HepG2 (cell line): ENCODE results near the gene CNTD1. TPM values are rescaled to one million over a fixed set of nuclear protein-coding genes. Genes with fewer than 3 reads are reported as not detected.

Experiments used
- BCL6 ChIP-seq: IDR thresholded peaks from 2 replicates; pipeline ENCODE4 v1.6.1; 2016; ENCODE audit warnings: missing genetic modification reagents, missing compliant biosample characterization
- BORCS8-MEF2B ChIP-seq: sonication (generic); formaldehyde crosslinking; IDR thresholded peaks from 2 replicates; pipeline ENCODE4 v1.8.0; 2022; ENCODE audit warnings: mild to moderate bottlenecking, missing genetic modification reagents
- CSRNP1 ChIP-seq: sonication (generic); formaldehyde crosslinking; IDR thresholded peaks from 2 replicates; pipeline ENCODE4 v1.8.1; 2023; ENCODE audit warnings: mild to moderate bottlenecking, missing genetic modification reagents
- FOXA1 ChIP-seq, 2 experiments: fragments of 450-650 bp in 1 of 2; sonication (generic) in 1 of 2; formaldehyde crosslinking in 1 of 2; IDR thresholded peaks; 2 replicates each; pipeline versions ENCODE4 v1.4.0 to v1.6.1; 2016 to 2020; ENCODE audit warnings: missing genetic modification reagents in 1 of 2
- FOXA3 ChIP-seq: IDR thresholded peaks from 2 replicates; pipeline ENCODE4 v1.6.1; 2016; ENCODE audit warnings: missing genetic modification reagents, missing compliant biosample characterization
- GATAD1 ChIP-seq: IDR thresholded peaks from 2 replicates; pipeline ENCODE4 v1.6.1; 2016; ENCODE audit warnings: missing genetic modification reagents, missing compliant biosample characterization
- GATAD2A ChIP-seq: IDR thresholded peaks from 2 replicates; pipeline ENCODE4 v1.6.1; 2016
- GTF2F1 ChIP-seq: fragments of 150-350 bp; IDR thresholded peaks from 2 replicates; pipeline ENCODE4 v1.6.1; 2014; ENCODE audit warnings: low read length
- HDAC2 ChIP-seq: sonication (generic); formaldehyde crosslinking; IDR thresholded peaks from 2 replicates; pipeline ENCODE4 v1.4.0; 2020; ENCODE audit warnings: missing genetic modification reagents
- KLF12 ChIP-seq: sonication (generic); formaldehyde crosslinking; IDR thresholded peaks from 2 replicates; pipeline ENCODE4 v1.4.0; 2020; ENCODE audit warnings: missing genetic modification reagents, borderline replicate concordance
- MATR3 ChIP-seq: sonication (generic); formaldehyde crosslinking; IDR thresholded peaks from 2 replicates; pipeline ENCODE4 v1.4.0; 2020; ENCODE audit warnings: missing genetic modification reagents
- MED1 ChIP-seq: sonication (generic); formaldehyde crosslinking; IDR thresholded peaks from 2 replicates; pipeline ENCODE4 v1.4.0; 2020; ENCODE audit warnings: missing genetic modification reagents
- NCOA1 ChIP-seq: sonication (generic); formaldehyde crosslinking; IDR thresholded peaks from 2 replicates; pipeline ENCODE4 v1.9.0; 2021; ENCODE audit warnings: missing genetic modification reagents
- PAXIP1 ChIP-seq: sonication (generic); formaldehyde crosslinking; conservative IDR thresholded peaks from 2 replicates; pipeline ENCODE4 v1.4.0; 2020; ENCODE audit warnings: mild to moderate bottlenecking, missing genetic modification reagents, moderate library complexity
- SALL1 ChIP-seq: sonication (generic); formaldehyde crosslinking; IDR thresholded peaks from 2 replicates; pipeline ENCODE4 v1.8.0; 2022; ENCODE audit warnings: mild to moderate bottlenecking, missing genetic modification reagents
- SOX5 ChIP-seq: IDR thresholded peaks from 2 replicates; pipeline ENCODE4 v1.6.1; 2016; ENCODE audit warnings: borderline replicate concordance
- SP1 ChIP-seq, 2 experiments: fragments of 450-650 bp in 1 of 2; sonication (generic) in 1 of 2; formaldehyde crosslinking in 1 of 2; IDR thresholded peaks; 2 replicates each; pipeline versions ENCODE4 v1.4.0 to v1.6.1; 2016 to 2020; ENCODE audit warnings: missing genetic modification reagents in 1 of 2
- TIGD3 ChIP-seq: sonication (generic); formaldehyde crosslinking; IDR thresholded peaks from 2 replicates; pipeline ENCODE4 v1.5.1; 2020; ENCODE audit warnings: mild to moderate bottlenecking, missing genetic modification reagents, borderline replicate concordance
- ZBTB38 ChIP-seq: sonication (generic); formaldehyde crosslinking; IDR thresholded peaks from 2 replicates; pipeline ENCODE4 v1.5.1; 2020; ENCODE audit warnings: mild to moderate bottlenecking, missing genetic modification reagents
- ZEB1 ChIP-seq: IDR thresholded peaks from 2 replicates; pipeline ENCODE4 v1.6.1; 2012; ENCODE audit warnings: mild to moderate bottlenecking, low read depth, inconsistent platforms; ENCODE audit not compliant: insufficient replicate concordance
- ZGPAT ChIP-seq: IDR thresholded peaks from 2 replicates; pipeline ENCODE4 v1.6.1; 2016; ENCODE audit warnings: mild to moderate bottlenecking
- ZKSCAN8 ChIP-seq: IDR thresholded peaks from 2 replicates; pipeline ENCODE4 v1.6.1; 2016; ENCODE audit warnings: borderline replicate concordance, missing genetic modification reagents, missing compliant biosample characterization
- ZNF644 ChIP-seq: IDR thresholded peaks from 2 replicates; pipeline ENCODE4 v1.6.1; 2016; ENCODE audit warnings: low read depth
- ZNF709 ChIP-seq: sonication (generic); formaldehyde crosslinking; IDR thresholded peaks from 2 replicates; pipeline ENCODE4 v1.5.0; 2020; ENCODE audit warnings: mild to moderate bottlenecking, missing genetic modification reagents
- ZNF720 ChIP-seq: sonication (generic); formaldehyde crosslinking; IDR thresholded peaks from 2 replicates; pipeline ENCODE4 v1.4.0; 2020; ENCODE audit warnings: missing genetic modification reagents
- polyA plus RNA-seq, 8 experiments: library from polyadenylated mRNA; depleted of rRNA in 3 of 8; stranded (reverse) in 7 of 8; unstranded in 1 of 8; fragments of >200 nt; fragmentation: Illumina TruSeq in 4 of 8; extraction: Trizol in 4 of 8; gene quantifications; 2 replicates each; pipeline versions ENCODE4 v1.2.1 to v1.2.3, GENCODE V29; 2011 to 2016; ENCODE audit warnings: low read depth in 4 of 8, missing spikeins in 1 of 8, mixed read lengths in 1 of 8; ENCODE audit not compliant: insufficient read depth in 1 of 8
- total RNA-seq, 5 experiments: library from RNA; depleted of rRNA; stranded (reverse); fragments of >200 nt; fragmentation: Illumina TruSeq; extraction: Trizol; gene quantifications; 2 replicates each; pipeline ENCODE4 v1.2.3, GENCODE V29; 2016; ENCODE audit warnings: low read depth in 1 of 5

CNTD1 gene
- total and polyA plus RNA-seq, 2 of the 13 experiments (the other 11 are each of a cell fraction or from before 2014, with no cell fraction given) = 0.11 to 0.15 TPM

- TF ChIP-seq PAXIP1 (CRISPR knock-in tag) (peak; percentile 90), ZNF709 (CRISPR knock-in tag) (no peak), SALL1 (CRISPR knock-in tag) (peak; percentile 33; the same call in 1 of the 2 replicates), TIGD3 (0 out of 2 replicates have a peak, but pooled peaks have one; percentile 32), GATAD1 (CRISPR knock-in tag) (no peak), FOXA3 (peak; percentile 85), HDAC2 (peak; percentile 33; the same call in 1 of the 2 replicates), KLF12 (no peak), FOXA1 (IDR thresholded peaks at IDR 0.05) (peak; percentile 60; the same call in 1 of the 2 replicates), FOXA1 (CRISPR knock-in tag; IDR thresholded peaks at IDR 0.05) (peak; percentile 65), GTF2F1 (no peak), CSRNP1 (no peak), MATR3 (CRISPR knock-in tag) (no peak), ZEB1 (no peak), SP1 (IDR thresholded peaks at IDR 0.05) (no peak), SP1 (CRISPR knock-in tag; IDR thresholded peaks at IDR 0.05) (no peak), MED1 (CRISPR knock-in tag) (peak; percentile 46; the same call in 1 of the 2 replicates), ZKSCAN8 (no peak), ZGPAT (CRISPR knock-in tag) (0 out of 2 replicates have a peak, but pooled peaks have one; percentile 36), ZNF720 (CRISPR knock-in tag) (no peak), BCL6 (CRISPR knock-in tag) (no peak), ZNF644 (no peak), NCOA1 (CRISPR knock-in tag) (0 out of 2 replicates have a peak, but pooled peaks have one; percentile 50), BORCS8-MEF2B (CRISPR knock-in tag) (no peak), ZBTB38 (CRISPR knock-in tag) (no peak), GATAD2A (CRISPR knock-in tag) (peak; percentile 80), SOX5 (peak; percentile 14; the same call in 1 of the 2 replicates)
Measured at GRCh38 chr17:42791948-42792347, 6.7 kb upstream of the CNTD1 start (continued).
